ENCODE data around the gene GJD3.
"Not testable (repeated sequence)": the region's sequence is repeated elsewhere in the genome, so short reads cannot be mapped to it uniquely, and the experiment has no call there.

DNA sequence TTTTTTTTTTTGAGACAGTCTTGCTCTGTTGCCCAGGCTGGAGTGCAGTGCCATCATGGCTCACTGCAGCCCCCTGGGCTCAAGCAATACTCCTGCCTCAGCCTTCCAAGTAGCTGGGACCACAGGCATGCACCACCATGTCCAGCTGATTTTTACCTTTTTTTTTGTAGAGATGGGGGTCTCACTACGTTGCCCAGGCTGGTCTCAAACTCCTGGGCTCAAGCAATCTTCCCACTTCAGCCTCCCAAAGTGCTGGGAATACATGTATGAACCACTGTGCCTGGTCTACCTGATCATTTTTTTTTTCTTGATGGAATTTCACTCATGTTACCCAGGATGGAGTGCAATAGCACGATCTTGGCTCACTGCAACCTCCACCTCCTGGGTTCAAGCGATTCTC lies 22.0 kb upstream of the GJD3 start:
- not testable (repeated sequence) for TF ChIP-seq CTCF (IDR thresholded peaks at IDR 0.05 in 2 of 3, conservative IDR thresholded peaks at IDR 0.05 in 1 of 3; ENCODE audit: insufficient read depth in 2 of 3, low read depth in 1 of 3, low read length in 3 of 3); HMG20B (CRISPR knock-in tag; IDR thresholded peaks at IDR 0.05); FOXO4 (CRISPR knock-in tag; IDR thresholded peaks at IDR 0.05); CEBPB (tag; IDR thresholded peaks at IDR 0.05); FIP1L1 (IDR thresholded peaks at IDR 0.05; ENCODE audit: low read depth, low read length, poor library complexity, severe bottlenecking); HOMEZ (CRISPR knock-in tag; IDR thresholded peaks at IDR 0.05); PTRF (tag; IDR thresholded peaks at IDR 0.05)

Measured in K562 (cell line).